Measurements from ENCODE around the gene SYNM. TPM values are rescaled to one million over a fixed set of nuclear protein-coding genes. Genes with fewer than 3 reads are reported as not detected.

The SYNM gene
- total and polyA plus RNA-seq, 2 donors from 2014 or later: 4.5 to 23.2 TPM

DNA sequence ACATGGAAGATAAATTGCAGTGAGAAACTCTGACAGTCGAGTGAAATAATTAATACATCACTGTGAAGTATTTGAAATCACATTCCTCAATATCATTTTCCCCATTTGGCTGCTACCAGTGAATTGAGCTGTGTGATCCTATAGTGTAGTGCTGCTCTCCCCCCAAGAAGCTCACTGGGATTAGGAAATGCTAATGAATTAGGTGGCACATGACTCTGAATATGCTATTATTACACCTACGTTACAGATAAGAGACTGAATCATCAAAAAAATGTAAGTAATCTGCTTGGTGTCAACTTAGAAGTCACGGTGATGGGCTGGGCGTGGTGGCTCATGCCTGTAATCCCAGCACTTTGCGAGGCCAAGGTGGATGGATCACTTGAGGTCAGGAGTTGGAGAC lies 34.7 kb upstream of the SYNM start:
- no peaks in the 10 kb centered on the region for H3K4me1 ChIP-seq (ENCODE audit: control insufficient read depth in 2 of 3, insufficient read depth in 2 of 3, low read depth in 1 of 3, low read length in 3 of 3)
- H3K27ac ChIP-seq (ENCODE audit: low read depth in 2 of 2, low read length in 2 of 2): no peak overlapping the region
- TF ChIP-seq, protein P1, sequence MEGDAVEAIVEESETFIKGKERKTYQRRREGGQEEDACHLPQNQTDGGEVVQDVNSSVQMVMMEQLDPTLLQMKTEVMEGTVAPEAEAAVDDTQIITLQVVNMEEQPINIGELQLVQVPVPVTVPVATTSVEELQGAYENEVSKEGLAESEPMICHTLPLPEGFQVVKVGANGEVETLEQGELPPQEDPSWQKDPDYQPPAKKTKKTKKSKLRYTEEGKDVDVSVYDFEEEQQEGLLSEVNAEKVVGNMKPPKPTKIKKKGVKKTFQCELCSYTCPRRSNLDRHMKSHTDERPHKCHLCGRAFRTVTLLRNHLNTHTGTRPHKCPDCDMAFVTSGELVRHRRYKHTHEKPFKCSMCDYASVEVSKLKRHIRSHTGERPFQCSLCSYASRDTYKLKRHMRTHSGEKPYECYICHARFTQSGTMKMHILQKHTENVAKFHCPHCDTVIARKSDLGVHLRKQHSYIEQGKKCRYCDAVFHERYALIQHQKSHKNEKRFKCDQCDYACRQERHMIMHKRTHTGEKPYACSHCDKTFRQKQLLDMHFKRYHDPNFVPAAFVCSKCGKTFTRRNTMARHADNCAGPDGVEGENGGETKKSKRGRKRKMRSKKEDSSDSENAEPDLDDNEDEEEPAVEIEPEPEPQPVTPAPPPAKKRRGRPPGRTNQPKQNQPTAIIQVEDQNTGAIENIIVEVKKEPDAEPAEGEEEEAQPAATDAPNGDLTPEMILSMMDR (IDR thresholded peaks at IDR 0.05; ENCODE audit: borderline replicate concordance, extremely low read depth, insufficient read depth): no peak
- DNase-seq (no peak), FAIRE-seq (no peak)
- no peaks in the 10 kb centered on the region for H3K9me3 ChIP-seq (ENCODE audit: control insufficient read depth in 2 of 3, insufficient read depth in 1 of 3, low read length in 3 of 3)
- H3K9ac ChIP-seq (ENCODE audit: low read length in 3 of 3): no peak overlapping the region
- no peak overlapping the region for H3K4me3 ChIP-seq (ENCODE audit: low read length in 3 of 3)
- H3K27me3 ChIP-seq (ENCODE audit: control insufficient read depth, insufficient read depth, low read length): no peaks in the 10 kb centered on the region
- intact Hi-C loops (cut with DNase I): loop anchor here (10.0 kb wide), 1 partner anchor 545 kb away; no protein-coding TSS in a partner anchor
- no peaks in the 10 kb centered on the region for H3K36me3 ChIP-seq (ENCODE audit: control insufficient read depth in 2 of 3, insufficient read depth in 3 of 3, low read length in 3 of 3)

DNA sequence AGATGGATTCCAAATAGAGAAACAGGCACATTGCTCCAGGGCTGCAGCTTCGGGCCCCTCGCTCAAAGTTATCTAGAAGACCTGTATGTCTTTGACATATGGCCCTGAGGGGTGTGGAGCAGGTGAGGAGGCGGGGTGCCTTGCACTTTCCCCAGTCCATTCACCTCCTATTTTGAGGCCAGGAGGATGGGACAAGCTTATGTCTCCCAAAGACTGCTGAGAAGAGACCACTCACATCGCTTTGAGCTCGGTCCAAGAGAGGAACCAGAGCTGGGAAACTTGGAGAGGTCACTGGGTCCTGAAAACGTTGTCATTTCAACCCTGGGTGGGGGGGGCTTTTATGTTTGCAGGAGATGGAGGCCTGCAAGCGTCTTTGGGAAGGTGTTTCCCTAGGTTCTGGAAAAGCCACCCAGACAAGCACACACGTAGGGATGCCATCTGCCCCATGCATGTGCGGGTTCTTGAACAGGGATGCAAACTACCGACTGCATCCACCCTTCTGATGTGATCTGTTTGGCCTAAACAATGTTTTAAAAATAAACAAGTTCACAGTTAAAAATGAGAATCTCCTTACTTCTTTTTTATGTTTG lies 33.7 kb upstream of the SYNM start:
- no peak for FAIRE-seq
- intact Hi-C loops (cut with DNase I): loop anchor here (10.0 kb wide), 1 partner anchor 546 kb away; no protein-coding TSS in a partner anchor
- DNase-seq: no peak

DNA sequence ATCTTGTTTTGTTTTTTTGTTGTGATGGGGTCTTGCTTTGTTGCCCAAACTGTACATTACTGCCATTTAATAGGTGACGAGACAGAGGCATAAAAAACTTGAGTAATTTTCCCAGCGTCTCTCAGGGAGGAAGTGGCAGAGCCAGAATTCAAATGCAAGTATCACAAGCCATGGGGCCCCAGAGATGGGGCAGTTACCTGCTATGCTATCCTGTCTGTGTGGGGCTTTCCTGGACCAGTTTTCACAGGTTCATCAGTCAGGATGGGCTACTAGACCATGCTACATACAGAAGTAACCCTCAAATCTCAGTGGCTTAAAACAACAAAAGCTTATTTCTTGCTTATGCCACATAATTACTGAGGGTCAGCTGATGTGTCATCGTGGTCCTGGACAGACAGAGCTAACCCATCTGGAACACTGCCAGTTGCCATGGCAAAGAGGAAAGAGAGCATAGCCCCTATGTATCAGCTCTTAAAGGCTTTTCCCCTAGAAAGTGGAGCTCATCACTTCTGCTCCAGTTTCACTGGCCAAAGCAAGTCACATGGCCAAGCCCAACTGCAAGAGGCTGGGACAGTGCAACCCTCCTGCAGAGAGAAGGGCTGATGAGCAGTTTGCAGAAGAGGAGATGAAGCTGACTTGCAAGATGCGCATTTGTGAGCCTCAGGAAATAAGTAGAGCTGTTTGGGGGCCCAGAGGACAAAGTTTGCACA lies 31.7 kb upstream of the SYNM start:
- TF ChIP-seq, protein P1 (IDR thresholded peaks at IDR 0.05; ENCODE audit: borderline replicate concordance, extremely low read depth, insufficient read depth): no peak
- no peaks in the 10 kb centered on the region for H3K9me3 ChIP-seq (ENCODE audit: control insufficient read depth in 2 of 3, insufficient read depth in 1 of 3, low read length in 3 of 3)
- H3K27ac ChIP-seq (ENCODE audit: low read depth in 2 of 2, low read length in 2 of 2): no peak overlapping the region
- no peaks in the 10 kb centered on the region for H3K4me1 ChIP-seq (ENCODE audit: control insufficient read depth in 2 of 3, insufficient read depth in 2 of 3, low read depth in 1 of 3, low read length in 3 of 3)
- H3K27me3 ChIP-seq (ENCODE audit: control insufficient read depth, insufficient read depth, low read length): no peaks in the 10 kb centered on the region
- no peak overlapping the region for H3K9ac ChIP-seq (ENCODE audit: low read length in 3 of 3)
- no peaks in the 10 kb centered on the region for H3K36me3 ChIP-seq (ENCODE audit: control insufficient read depth in 2 of 3, insufficient read depth in 3 of 3, low read length in 3 of 3)
- no peak for DNase-seq
- no peak for FAIRE-seq
- H3K4me3 ChIP-seq (ENCODE audit: low read length in 3 of 3): no peak overlapping the region
- intact Hi-C loops (cut with DNase I): loop anchor here (10.0 kb wide), 1 partner anchor 548 kb away; no protein-coding TSS in a partner anchor

More for the DNA sequence above, 33.7 kb upstream of the SYNM start:
- H3K27ac ChIP-seq (ENCODE audit: low read depth in 2 of 2, low read length in 2 of 2): no peak overlapping the region
- TF ChIP-seq, protein P1 (IDR thresholded peaks at IDR 0.05; ENCODE audit: borderline replicate concordance, extremely low read depth, insufficient read depth): no peak
- no peaks in the 10 kb centered on the region for H3K9me3 ChIP-seq (ENCODE audit: control insufficient read depth in 2 of 3, insufficient read depth in 1 of 3, low read length in 3 of 3)
- H3K9ac ChIP-seq (ENCODE audit: low read length in 3 of 3): no peak overlapping the region
- H3K27me3 ChIP-seq (ENCODE audit: control insufficient read depth, insufficient read depth, low read length): no peaks in the 10 kb centered on the region
- no peaks in the 10 kb centered on the region for H3K4me1 ChIP-seq (ENCODE audit: control insufficient read depth in 2 of 3, insufficient read depth in 2 of 3, low read depth in 1 of 3, low read length in 3 of 3)
- H3K36me3 ChIP-seq (ENCODE audit: control insufficient read depth in 2 of 3, insufficient read depth in 3 of 3, low read length in 3 of 3): no peaks in the 10 kb centered on the region
- no peak overlapping the region for H3K4me3 ChIP-seq (ENCODE audit: low read length in 3 of 3)

Data from kidney (tissue), 14 donors.